T-helper 2 cell treated with Interferon-gamma antibody and Interleukin-4, amounts not matched to agents 5 μg/mL and 100 μg/mL, for 36 hours (primary cell): ENCODE data around the gene IL1F10.
"Not testable (repeated sequence)": the region's sequence is repeated elsewhere in the genome, so short reads cannot be mapped to it uniquely, and the experiment has no call there.

ENCODE experiments used
- DNase-seq: peaks from one replicate; pipeline ENCODE4 v3.0.0; 2021; ENCODE audit warnings: low spot score
- H3K27ac Mint-ChIP-seq: one replicate; pipeline ENCODE4 v1.8.0; 2021; ENCODE audit warnings: mild to moderate bottlenecking, mixed read lengths
- H3K27me3 Mint-ChIP-seq: one replicate; pipeline ENCODE4 v1.8.0; 2021; ENCODE audit warnings: low read depth, mixed read lengths
- H3K36me3 Mint-ChIP-seq: one replicate; pipeline ENCODE4 v1.8.0; 2021; ENCODE audit warnings: low read depth, mixed read lengths
- H3K4me1 Mint-ChIP-seq: one replicate; pipeline ENCODE4 v1.8.0; 2021; ENCODE audit warnings: low read depth, mixed read lengths
- H3K4me3 Mint-ChIP-seq: one replicate; pipeline ENCODE4 v1.8.0; 2022; ENCODE audit warnings: mild to moderate bottlenecking, moderate library complexity, mixed read lengths
- H3K9me3 Mint-ChIP-seq: one replicate; pipeline ENCODE4 v1.8.0; 2021; ENCODE audit warnings: mixed read lengths

The IL1F10 gene

GRCh38 chr2:113081488-113082210 is 13.9 kb downstream of the IL1F10 start:
- Mint-ChIP-seq H3K27ac (no peak overlapping the region), H3K27me3 (peaks cover 4% of the 10 kb centered on the region), H3K36me3 (no peaks in the 10 kb centered on the region), H3K4me1 (peaks cover 6% of the 10 kb centered on the region), H3K9me3 (no peaks in the 10 kb centered on the region), H3K4me3 (no peak overlapping the region)
- DNase-seq = no peak

- H3K27ac Mint-ChIP-seq = no peak overlapping the region
- H3K27me3 Mint-ChIP-seq = peaks cover 3% of the 10 kb centered on the region
- no peaks in the 10 kb centered on the region for H3K36me3 Mint-ChIP-seq
- H3K4me1 Mint-ChIP-seq = peaks cover 6% of the 10 kb centered on the region
- H3K9me3 Mint-ChIP-seq = no peaks in the 10 kb centered on the region
- peak; percentile 10 for DNase-seq
- H3K4me3 Mint-ChIP-seq = no peak overlapping the region
These were observed 15.5 kb downstream of the IL1F10 start for GRCh38 chr2:113083296-113083695.

DNA sequence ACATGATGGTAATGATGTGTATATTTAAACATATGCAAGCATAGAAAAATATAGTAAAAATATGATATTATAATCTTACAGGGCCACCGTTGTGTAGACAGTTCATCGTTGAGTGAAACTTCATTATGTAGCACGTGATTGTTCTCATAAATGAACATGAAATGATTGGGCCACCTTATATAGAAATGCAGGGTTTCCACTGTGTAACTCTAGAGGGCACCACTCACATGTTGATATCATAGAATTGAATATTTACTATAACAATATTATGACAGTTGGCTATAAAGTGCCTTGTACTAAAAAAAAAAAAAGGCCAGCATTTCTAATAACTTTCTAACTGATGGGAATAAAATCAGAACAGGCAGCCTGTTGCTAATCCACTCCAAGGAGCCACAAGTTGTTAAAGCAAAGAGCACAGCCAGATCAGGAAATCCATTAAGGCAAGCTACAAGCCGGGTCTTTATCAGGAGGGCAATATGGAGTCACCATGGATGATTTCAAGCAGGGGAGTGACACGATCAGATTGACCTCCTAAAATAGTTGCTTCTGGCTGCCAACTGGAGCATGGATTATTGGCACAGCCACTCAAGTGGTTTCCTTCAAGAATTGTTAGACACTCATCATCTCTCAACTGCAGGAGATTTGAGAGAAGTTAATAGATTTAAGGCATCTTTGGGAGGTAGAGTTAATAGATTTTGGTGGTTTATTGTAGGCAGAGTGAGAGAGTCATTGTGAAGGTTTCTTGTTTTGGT is 16.7 kb downstream of the IL1F10 start:
- peaks cover 2% of the 10 kb centered on the region for H3K27me3 Mint-ChIP-seq
- peaks cover 6% of the 10 kb centered on the region for H3K4me1 Mint-ChIP-seq
- no peak overlapping the region for H3K4me3 Mint-ChIP-seq
- H3K36me3 Mint-ChIP-seq = no peaks in the 10 kb centered on the region
- no peak for DNase-seq
- no peak overlapping the region for H3K27ac Mint-ChIP-seq
- H3K9me3 Mint-ChIP-seq = no peaks in the 10 kb centered on the region

GRCh38 chr2:113085542-113085941 is 17.8 kb downstream of the IL1F10 start:
- no peaks in the 10 kb centered on the region for H3K27me3 Mint-ChIP-seq
- H3K27ac Mint-ChIP-seq = no peak overlapping the region

DNA sequence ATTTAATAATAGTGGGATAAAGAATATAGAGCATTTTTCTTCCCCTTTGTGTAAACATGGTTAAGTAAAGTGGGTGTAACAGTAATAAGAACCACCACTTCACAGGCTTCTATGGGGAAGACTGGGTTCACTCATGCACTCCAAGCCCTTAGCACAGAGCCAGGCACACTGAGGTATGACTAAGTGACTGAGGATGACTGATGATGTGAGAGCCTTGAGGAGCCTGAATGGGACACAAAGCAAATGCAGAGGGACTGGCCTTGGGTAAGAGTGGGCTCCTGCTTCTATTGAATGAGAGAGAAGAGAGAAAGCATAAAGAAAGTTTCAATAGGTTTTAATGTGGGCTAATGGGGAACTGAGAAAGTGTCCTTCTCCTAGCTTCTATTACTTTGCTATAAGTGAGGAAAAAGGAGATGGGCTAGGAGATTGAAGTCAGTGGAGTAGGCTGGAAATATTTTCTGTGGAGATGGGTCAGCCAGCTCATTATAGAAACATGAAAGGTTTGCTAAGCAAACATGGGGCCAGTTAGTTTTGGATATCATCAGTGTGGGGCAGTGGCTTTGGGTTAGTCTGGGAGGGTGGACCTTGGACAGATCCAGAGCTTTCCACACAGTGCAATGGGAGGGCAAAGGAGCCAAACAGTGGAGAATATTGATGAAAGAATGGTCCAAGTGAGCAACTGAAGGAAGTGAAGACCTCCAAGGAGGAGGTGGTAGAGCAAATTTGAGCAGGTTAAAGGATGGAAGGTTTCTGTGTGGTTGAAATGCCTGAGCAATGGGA is 20.6 kb downstream of the IL1F10 start:
- no peak for DNase-seq
- Mint-ChIP-seq H3K27me3 (no peaks in the 10 kb centered on the region), H3K9me3 (no peaks in the 10 kb centered on the region), H3K36me3 (no peaks in the 10 kb centered on the region), H3K4me3 (no peak overlapping the region), H3K27ac (no peak overlapping the region), H3K4me1 (peaks cover 4% of the 10 kb centered on the region)

More at GRCh38 chr2:113085542-113085941, 17.8 kb downstream of the IL1F10 start:
- Mint-ChIP-seq H3K4me3 (no peak overlapping the region), H3K4me1 (peaks cover 4% of the 10 kb centered on the region), H3K36me3 (no peaks in the 10 kb centered on the region), H3K9me3 (no peaks in the 10 kb centered on the region)
- no peak for DNase-seq

DNA sequence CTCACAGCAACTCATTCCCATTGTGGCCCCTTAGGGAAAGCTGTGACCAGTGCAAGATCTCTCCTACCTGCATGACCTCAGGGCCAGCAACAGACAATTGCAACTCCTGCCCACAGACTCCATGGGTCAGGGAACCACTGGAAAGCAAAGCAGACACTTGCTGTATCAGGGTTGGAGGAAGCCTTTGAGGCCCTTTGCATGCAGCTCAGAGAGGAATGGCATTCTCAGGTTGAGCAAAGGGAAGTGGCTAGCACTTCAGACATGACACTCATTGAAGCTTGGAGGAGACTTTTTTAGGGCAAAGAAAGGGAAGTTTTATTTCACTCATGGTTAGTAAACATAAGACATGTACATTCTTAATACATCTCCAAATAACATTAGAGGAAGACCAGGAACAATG is 22.1 kb downstream of the IL1F10 start:
- Mint-ChIP-seq H3K9me3 (no peaks in the 10 kb centered on the region), H3K4me1 (peaks cover 2% of the 10 kb centered on the region), H3K4me3 (no peak overlapping the region), H3K27ac (no peak overlapping the region), H3K36me3 (no peaks in the 10 kb centered on the region), H3K27me3 (no peaks in the 10 kb centered on the region)
- DNase-seq = peak; percentile 14

GRCh38 chr2:113091231-113091896 is 23.6 kb downstream of the IL1F10 start:
- Mint-ChIP-seq H3K27ac (no peak overlapping the region), H3K27me3 (no peaks in the 10 kb centered on the region), H3K9me3 (peaks cover 7% of the 10 kb centered on the region), H3K36me3 (peaks cover 6% of the 10 kb centered on the region), H3K4me3 (no peak overlapping the region), H3K4me1 (no peaks in the 10 kb centered on the region)
- no peak for DNase-seq

- no peak overlapping the region for H3K27ac Mint-ChIP-seq
- peaks cover 15% of the 10 kb centered on the region for H3K4me1 Mint-ChIP-seq
- peaks cover 15% of the 10 kb centered on the region for H3K36me3 Mint-ChIP-seq
- peaks cover 21% of the 10 kb centered on the region for H3K9me3 Mint-ChIP-seq
- no peak for DNase-seq
- no peak overlapping the region for H3K4me3 Mint-ChIP-seq
- H3K27me3 Mint-ChIP-seq = no peaks in the 10 kb centered on the region
These were observed 25.3 kb downstream of the IL1F10 start for GRCh38 chr2:113092864-113093612.

DNA sequence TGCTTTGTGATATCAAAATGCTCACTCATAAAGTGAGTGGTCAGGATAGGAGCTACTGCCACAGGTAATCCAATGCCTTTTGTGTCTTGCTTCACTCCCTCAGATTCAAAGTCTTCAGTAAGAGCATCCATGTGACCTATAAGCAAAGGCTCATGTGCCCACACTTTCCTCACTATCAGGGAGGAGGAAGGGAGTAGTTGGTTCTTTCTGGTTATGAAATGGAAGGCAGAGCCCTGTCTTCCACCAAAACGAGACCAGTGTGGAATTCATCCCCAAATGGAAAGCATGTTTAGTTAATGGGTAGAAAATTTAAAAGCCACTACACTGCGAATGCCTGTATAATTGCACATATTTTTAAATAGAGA is 25.8 kb downstream of the IL1F10 start:
- peaks cover 25% of the 10 kb centered on the region for H3K9me3 Mint-ChIP-seq

DNA sequence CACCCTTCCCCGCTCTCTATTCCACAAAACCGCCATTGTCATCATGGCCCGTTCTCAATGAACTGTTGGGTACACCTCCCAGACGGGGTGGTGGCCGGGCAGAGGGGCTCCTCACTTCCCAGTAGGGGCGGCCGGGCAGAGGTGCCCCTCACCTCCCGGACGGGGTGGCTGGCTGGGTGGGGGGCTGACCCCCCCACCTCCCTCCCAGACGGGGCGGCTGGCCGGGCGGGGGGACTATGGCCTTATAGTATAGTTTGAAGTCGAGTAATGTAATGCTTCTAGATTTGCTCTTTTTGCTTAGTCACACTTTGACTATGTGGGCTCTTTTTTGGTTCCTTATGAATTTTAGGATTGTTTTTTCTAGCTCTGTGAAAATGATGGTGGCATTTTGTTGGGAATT is 28.5 kb downstream of the IL1F10 start:
- peaks cover 19% of the 10 kb centered on the region for H3K36me3 Mint-ChIP-seq
- H3K4me3 Mint-ChIP-seq, H3K27me3 Mint-ChIP-seq, H3K27ac Mint-ChIP-seq, DNase-seq: not testable (repeated sequence)
- H3K4me1 Mint-ChIP-seq = peaks cover 20% of the 10 kb centered on the region
- peaks cover 29% of the 10 kb centered on the region for H3K9me3 Mint-ChIP-seq

More for the DNA sequence above, 25.8 kb downstream of the IL1F10 start:
- Mint-ChIP-seq H3K36me3 (peaks cover 19% of the 10 kb centered on the region), H3K4me3 (no peak overlapping the region), H3K4me1 (peaks cover 20% of the 10 kb centered on the region), H3K27ac (no peak overlapping the region), H3K27me3 (no peaks in the 10 kb centered on the region)
- DNase-seq = no peak

DNA sequence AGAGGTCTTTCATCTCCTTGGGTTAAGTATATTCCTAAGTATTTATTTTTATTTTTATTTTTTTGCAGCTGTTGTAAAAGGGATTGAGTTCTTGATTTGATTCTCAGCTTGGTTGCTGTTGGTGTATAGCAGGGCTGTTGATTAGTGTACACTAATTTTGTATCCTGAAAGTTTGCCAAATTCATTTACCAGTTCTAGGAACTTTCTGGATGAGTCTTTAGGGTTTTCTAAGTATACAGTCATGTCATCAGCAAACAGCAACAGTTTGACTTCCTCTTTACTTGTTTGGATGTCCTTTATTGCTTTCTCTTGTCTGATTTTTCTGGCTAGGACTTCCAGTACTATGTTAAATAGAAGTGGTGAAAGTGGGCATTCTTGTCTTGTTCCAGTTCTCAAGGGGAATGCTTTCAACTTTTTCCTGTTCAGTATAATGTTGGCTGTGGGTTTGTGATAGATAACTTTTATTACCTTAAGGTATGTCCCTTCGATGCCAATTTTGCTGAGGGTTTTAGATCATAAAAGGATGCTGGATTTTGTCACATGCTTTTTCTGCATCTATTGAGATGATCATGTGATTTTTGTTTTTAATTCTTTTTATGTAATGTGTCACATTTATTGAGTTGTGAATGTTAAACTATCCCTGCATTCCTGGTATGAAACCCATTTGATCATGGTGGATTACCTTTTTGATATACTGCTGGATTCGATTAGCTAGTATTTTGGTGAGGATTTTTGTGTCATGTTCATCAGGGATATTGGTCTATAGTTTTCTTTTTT is 29.3 kb downstream of the IL1F10 start:
- H3K4me1 Mint-ChIP-seq = peaks cover 20% of the 10 kb centered on the region
- not testable (repeated sequence) for H3K27me3 Mint-ChIP-seq, DNase-seq
- H3K27ac Mint-ChIP-seq = peak overlapping the region; percentile 88
- peaks cover 30% of the 10 kb centered on the region for H3K9me3 Mint-ChIP-seq
- peak overlapping the region; percentile 75 for H3K4me3 Mint-ChIP-seq
- peaks cover 19% of the 10 kb centered on the region for H3K36me3 Mint-ChIP-seq

- H3K4me3 Mint-ChIP-seq = peak overlapping the region; percentile 75
- peak; percentile 25 for DNase-seq
- peaks cover 37% of the 10 kb centered on the region for H3K9me3 Mint-ChIP-seq
- peaks cover 25% of the 10 kb centered on the region for H3K4me1 Mint-ChIP-seq
- peak overlapping the region; percentile 88 for H3K27ac Mint-ChIP-seq
- H3K27me3 Mint-ChIP-seq = no peaks in the 10 kb centered on the region
- peaks cover 24% of the 10 kb centered on the region for H3K36me3 Mint-ChIP-seq
These were observed 30.3 kb downstream of the IL1F10 start for GRCh38 chr2:113098041-113098440.
